ENCODE measurements around the gene NR2F2. TPM values are rescaled to one million over a fixed set of nuclear protein-coding genes. Genes with fewer than 3 reads are reported as not detected.

The NR2F2 gene
- total RNA-seq, 1 experiment from 2014 or later = 53.7 TPM

DNA sequence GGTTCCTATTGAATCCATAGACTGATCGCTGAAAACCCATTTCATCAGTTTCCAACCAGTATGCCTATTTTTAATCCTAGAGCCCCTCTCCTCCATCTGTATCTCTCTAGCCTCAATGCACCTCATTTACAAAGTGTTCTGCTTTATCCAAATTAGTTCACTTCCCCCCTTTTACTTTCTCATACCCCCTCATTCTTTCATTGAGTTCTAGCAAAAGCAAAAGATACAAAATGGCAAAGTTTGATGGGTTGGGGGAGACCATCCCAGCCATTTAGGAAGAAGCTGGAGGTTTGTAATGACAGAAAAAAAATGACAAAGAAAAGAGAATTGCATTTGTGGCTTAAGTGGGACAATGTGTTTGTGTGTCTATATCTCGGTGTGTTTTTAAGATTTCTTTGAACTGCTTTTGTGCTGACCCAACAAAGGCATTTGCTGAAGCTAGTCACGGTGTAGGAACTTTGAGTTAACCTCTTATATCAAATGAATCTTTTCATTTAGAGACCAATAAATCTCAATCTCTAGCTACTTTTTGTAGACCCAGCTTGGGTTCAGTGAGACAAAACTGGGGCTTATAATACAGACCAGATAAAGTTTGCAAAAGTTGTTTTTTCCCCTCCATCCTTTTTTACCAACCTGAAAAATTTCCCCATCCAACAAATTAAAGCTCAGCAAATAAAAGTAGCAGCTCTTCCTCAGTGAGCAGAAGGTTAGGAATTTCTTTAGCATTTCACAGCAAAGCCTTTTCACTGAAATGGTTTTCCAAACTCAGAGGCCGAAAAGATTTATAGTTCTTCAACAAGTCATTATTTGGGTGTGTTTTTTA is 18.7 kb downstream of the NR2F2 start:
- ChIA-PET POLR2A (no interaction called here), CTCF (interaction anchor here (0.6 to 2.4 kb wide), 3 partner anchors 13 to 735 kb away, joined by 3 to 11 read pairs (median 10); no protein-coding TSS in a partner anchor)
- H3K4me3 ChIP-seq (ENCODE audit: low read depth in 2 of 2, low read length in 2 of 2) = no peak overlapping the region
- DNase-seq (ENCODE audit: low read depth, low spot score) (no peak), ATAC-seq (no peak)
- no peaks in the 10 kb centered on the region for H3K9me3 ChIP-seq (ENCODE audit: control insufficient read depth, insufficient read depth, low read depth, low read length)
- intact Hi-C loops (cut with micrococcal nuclease; ENCODE audit: unreplicated experiment) (no loop called here), in situ Hi-C loops (cut with HindIII; ENCODE audit: low pct_unique_long_range_greater_than_20kb, low sequenced_read_pairs) (no loop called here)
- no TSS peak for BruUV-seq (replicated peaks)
- no peaks in the 10 kb centered on the region for H3K36me3 ChIP-seq (ENCODE audit: control insufficient read depth, insufficient read depth, low read length)
- no peaks in the 10 kb centered on the region for H3K27me3 ChIP-seq (ENCODE audit: control insufficient read depth, insufficient read depth, low read length)
- peaks cover 38% of the 10 kb centered on the region for H3K4me1 ChIP-seq (ENCODE audit: control insufficient read depth, insufficient read depth, low read length)
- no peak for TF ChIP-seq POLR2AphosphoS5 (IDR thresholded peaks at IDR 0.05; ENCODE audit: low read depth, low read length)
- TF ChIP-seq SIN3A (IDR thresholded peaks at IDR 0.05; ENCODE audit: borderline replicate concordance, insufficient read depth, low read depth, low read length) = no peak
- TF ChIP-seq TCF7L2 (IDR thresholded peaks at IDR 0.05; ENCODE audit: low read depth, low read length) = no peak
- TF ChIP-seq, protein P1, sequence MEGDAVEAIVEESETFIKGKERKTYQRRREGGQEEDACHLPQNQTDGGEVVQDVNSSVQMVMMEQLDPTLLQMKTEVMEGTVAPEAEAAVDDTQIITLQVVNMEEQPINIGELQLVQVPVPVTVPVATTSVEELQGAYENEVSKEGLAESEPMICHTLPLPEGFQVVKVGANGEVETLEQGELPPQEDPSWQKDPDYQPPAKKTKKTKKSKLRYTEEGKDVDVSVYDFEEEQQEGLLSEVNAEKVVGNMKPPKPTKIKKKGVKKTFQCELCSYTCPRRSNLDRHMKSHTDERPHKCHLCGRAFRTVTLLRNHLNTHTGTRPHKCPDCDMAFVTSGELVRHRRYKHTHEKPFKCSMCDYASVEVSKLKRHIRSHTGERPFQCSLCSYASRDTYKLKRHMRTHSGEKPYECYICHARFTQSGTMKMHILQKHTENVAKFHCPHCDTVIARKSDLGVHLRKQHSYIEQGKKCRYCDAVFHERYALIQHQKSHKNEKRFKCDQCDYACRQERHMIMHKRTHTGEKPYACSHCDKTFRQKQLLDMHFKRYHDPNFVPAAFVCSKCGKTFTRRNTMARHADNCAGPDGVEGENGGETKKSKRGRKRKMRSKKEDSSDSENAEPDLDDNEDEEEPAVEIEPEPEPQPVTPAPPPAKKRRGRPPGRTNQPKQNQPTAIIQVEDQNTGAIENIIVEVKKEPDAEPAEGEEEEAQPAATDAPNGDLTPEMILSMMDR (IDR thresholded peaks at IDR 0.05) = no peak
- TF ChIP-seq, protein P2, sequence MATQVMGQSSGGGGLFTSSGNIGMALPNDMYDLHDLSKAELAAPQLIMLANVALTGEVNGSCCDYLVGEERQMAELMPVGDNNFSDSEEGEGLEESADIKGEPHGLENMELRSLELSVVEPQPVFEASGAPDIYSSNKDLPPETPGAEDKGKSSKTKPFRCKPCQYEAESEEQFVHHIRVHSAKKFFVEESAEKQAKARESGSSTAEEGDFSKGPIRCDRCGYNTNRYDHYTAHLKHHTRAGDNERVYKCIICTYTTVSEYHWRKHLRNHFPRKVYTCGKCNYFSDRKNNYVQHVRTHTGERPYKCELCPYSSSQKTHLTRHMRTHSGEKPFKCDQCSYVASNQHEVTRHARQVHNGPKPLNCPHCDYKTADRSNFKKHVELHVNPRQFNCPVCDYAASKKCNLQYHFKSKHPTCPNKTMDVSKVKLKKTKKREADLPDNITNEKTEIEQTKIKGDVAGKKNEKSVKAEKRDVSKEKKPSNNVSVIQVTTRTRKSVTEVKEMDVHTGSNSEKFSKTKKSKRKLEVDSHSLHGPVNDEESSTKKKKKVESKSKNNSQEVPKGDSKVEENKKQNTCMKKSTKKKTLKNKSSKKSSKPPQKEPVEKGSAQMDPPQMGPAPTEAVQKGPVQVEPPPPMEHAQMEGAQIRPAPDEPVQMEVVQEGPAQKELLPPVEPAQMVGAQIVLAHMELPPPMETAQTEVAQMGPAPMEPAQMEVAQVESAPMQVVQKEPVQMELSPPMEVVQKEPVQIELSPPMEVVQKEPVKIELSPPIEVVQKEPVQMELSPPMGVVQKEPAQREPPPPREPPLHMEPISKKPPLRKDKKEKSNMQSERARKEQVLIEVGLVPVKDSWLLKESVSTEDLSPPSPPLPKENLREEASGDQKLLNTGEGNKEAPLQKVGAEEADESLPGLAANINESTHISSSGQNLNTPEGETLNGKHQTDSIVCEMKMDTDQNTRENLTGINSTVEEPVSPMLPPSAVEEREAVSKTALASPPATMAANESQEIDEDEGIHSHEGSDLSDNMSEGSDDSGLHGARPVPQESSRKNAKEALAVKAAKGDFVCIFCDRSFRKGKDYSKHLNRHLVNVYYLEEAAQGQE (IDR thresholded peaks at IDR 0.05; ENCODE audit: insufficient read depth in 1 of 2, low read depth in 2 of 2, low read length in 1 of 2) = no peak
- no peak overlapping the region for H3K27ac ChIP-seq (ENCODE audit: low read length)

DNA sequence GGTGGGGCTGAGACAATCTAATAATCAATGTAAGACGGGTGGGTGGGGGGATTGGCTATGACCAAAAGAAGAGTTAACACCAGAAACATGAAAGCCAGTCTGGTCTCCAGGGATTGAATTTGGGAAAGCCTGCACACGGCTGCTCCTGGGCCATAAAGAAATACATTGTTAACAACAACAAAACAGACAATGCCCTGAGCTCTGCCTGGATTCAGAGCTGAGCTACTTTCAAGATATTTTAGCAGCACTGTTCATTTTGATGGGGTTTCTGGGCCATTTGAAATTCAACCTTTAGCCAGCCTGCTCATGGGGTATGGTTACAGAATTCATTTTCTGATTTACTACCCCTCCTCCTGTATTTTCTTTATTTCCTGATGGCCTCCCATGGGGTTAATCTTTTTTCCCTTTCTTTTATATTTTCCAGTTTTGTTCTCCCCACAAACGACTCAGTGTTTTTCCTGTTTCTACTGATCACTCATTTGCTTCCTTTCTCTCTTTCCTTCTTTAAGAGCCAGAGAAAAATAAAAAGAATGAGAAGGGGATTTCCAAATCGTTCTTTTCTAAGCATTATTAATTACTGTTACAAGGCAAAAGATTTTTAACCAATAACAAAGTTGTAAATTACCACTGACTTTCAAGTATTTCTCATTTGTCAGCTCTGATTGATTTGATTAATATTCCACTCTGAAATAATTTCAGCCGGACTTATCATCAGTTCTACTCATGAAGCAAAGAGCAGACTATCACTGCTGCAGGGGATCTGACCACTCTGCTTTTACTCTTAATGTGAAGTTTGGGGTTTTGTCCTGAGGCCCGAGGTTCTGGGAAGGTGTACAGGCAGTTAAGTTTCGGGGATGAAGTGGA is 19.6 kb downstream of the NR2F2 start:
- Histone ChIP-seq H3K27me3 (ENCODE audit: control insufficient read depth, insufficient read depth, low read length) (no peaks in the 10 kb centered on the region), H3K9me3 (ENCODE audit: control insufficient read depth, insufficient read depth, low read depth, low read length) (no peaks in the 10 kb centered on the region), H3K4me1 (ENCODE audit: control insufficient read depth, insufficient read depth, low read length) (peaks cover 36% of the 10 kb centered on the region), H3K4me3 (ENCODE audit: low read depth in 2 of 2, low read length in 2 of 2) (no peak overlapping the region), H3K27ac (ENCODE audit: low read length) (0 out of 2 replicates have a peak overlapping the region, but pooled peaks have one; percentile 23), H3K36me3 (ENCODE audit: control insufficient read depth, insufficient read depth, low read length) (no peaks in the 10 kb centered on the region)
- TSS peak; percentile 25 for BruUV-seq (replicated peaks)
- DNase-seq (ENCODE audit: low read depth, low spot score) (no peak), ATAC-seq (no peak)
- POLR2A ChIA-PET = no interaction called here
- intact Hi-C loops (cut with micrococcal nuclease; ENCODE audit: unreplicated experiment) (no loop called here), in situ Hi-C loops (cut with HindIII; ENCODE audit: low pct_unique_long_range_greater_than_20kb, low sequenced_read_pairs) (no loop called here)
- CTCF ChIA-PET = interaction anchor here (2.4 kb wide), 1 partner anchor 23 kb away, joined by 11 read pairs; no protein-coding TSS in a partner anchor
- TF ChIP-seq, protein P2 (IDR thresholded peaks at IDR 0.05; ENCODE audit: insufficient read depth in 1 of 2, low read depth in 2 of 2, low read length in 1 of 2) = no peak
- TF ChIP-seq SIN3A (IDR thresholded peaks at IDR 0.05; ENCODE audit: borderline replicate concordance, insufficient read depth, low read depth, low read length) (no peak), TCF7L2 (IDR thresholded peaks at IDR 0.05; ENCODE audit: low read depth, low read length) (no peak), POLR2AphosphoS5 (IDR thresholded peaks at IDR 0.05; ENCODE audit: low read depth, low read length) (no peak)
- TF ChIP-seq, protein P1 (IDR thresholded peaks at IDR 0.05) = no peak

Measured in Panc1 (cell line).